Ecto neural progenitor cell (in vitro differentiated cells): ENCODE results near the gene ATXN2L.
"Not testable (repeated sequence)": the region's sequence is repeated elsewhere in the genome, so short reads cannot be mapped to it uniquely, and the experiment has no call there.

Experiments
- DNase-seq: peaks from one replicate; pipeline ENCODE4 v3.0.0-alpha.2; 2018; ENCODE audit warnings: low spot score

The ATXN2L gene

DNA sequence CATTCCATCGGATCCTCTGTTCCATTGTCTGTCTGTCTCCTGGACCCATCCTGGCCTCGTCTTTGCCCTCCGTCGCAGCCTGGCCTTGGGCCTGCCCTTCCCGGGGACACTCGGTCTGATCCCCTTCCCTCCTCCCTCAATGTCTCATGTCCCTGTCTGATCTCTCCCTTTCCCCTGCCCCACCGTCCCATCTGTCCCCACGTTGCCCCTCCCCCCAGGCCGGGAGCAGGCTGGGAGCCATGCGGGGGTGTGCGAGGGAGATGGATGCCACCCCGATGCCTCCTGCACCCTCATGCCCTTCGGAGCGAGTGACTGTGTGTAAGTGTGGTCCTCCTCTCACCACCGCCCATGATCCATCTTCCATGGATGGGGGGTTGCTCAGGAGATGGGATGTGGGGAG, 50.2 kb downstream of the ATXN2L start:
- no peak for DNase-seq

DNA sequence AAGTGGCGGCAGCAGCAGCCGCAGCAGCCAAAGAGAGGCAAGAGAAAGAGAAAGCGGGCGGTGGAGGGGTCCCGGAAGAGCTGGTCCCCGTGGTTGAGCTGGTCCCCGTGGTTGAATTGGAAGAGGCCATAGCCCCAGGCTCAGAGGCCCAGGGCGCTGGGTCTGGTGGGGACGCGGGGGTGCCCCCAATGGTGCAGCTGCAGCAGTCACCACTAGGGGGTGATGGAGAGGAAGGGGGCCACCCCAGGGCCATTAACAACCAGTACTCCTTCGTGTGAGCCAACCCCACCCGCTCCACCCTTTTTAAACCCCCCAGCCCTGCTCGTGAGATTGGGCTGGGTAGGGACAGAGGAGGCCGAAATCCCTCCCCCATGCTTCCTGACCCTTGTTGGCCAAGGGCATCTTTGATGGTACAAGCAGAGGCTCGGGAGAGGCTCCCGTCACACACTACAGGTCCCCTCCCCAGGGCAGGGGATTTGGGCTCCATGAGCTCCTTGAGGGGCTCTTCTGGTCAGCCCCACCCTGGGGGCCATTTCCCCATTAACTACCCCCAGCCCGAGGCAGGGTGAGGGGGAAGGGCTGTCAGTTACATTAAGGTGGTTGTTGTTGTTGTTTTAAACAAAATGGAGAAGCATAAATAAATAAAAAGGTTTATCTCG, 50.9 kb downstream of the ATXN2L start:
- DNase-seq = peak; percentile 59

DNA sequence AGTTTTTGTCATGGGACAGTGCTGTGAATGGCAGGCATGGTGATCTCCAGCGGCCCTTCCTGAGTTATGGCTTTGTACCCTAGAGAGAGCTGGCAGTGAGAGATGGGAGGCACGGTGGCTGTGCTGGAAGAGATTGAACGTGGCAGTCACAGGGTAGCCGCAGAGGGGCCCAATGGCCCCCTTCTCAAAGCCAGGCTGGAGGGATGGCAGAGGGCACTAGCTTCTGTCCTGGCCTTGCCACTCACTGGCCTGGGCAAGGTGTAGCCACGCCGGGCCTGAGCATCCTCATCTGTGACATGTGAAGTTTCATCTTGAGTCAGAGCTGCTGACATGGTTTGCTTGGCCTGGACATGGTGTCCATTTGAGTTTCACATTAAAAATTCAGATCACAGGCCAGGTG, 51.6 kb downstream of the ATXN2L start:
- DNase-seq = no peak

DNA sequence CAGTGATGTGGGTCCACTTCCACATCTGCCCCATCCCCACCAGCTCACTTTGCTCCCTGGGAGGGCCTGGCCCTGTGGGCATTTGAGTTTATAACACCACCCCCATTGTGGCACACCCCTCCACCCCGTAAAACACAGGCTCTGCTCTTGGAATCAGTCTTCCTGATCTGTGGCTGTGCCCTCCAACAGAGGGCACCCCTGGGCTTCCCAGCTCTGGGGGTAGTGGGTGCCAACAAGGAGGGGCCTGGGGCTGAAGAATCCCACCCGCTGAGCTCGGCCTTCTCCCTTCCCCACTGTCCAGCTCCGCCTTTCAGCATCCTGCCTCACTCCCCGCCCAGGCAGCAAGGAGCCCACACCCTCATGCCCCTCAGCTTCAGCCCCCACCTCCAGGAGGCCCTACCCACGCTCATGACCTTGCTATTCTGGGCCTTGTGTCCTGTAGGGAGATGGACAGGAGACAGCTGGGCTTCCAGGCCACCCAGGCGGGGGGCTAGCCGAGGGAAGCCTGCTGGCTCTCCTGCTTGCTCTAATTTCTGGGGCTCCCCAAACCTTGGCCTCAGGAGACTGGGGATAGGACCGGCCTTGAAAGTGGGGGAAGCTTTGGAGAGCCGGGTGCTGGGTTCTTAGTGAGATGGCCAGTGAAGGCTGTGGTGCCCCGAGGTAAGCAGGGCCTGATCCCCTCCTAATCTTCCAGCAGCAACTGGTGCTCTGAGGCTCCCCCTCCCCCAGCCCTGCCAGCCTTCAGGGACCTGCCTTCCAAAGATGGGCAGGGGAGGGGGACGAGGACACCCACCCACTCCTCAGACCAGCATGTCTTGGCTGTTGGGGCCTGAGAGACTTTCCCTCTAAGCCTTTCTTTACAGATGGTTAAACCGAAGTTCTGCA, 52.6 kb downstream of the ATXN2L start:
- DNase-seq = no peak

DNA sequence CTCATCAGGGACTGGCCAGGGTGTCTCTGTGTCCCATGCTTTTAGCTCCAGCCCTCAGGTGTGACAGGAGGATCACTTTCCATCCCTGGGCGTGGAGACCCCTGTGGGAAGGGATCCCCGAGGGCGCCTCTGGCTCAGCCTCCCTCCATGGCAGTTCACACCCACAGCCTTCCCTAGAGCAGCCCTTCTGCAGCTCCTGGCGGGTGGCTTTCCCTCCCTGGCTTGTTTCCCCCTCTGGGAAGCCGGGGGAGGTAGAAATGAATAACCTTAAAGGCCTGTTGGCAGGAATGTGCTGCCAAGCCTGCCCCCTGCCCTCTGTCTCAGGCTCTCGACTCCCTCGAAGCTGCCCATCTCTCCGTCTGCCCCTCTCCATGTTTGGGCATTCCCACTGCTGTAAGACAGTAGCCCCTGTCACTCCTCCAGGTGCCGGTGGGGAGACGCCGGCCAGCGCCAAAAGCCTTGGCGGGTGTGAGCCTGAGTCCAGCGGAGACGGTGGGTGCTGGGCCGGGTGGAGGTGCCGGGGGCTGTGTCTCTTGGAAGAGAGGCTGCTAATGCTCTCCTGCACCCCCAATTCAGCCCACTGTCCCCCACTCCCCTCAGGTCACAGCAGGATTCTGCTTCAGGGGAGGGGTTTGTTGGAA, 53.3 kb downstream of the ATXN2L start:
- DNase-seq = no peak

DNA sequence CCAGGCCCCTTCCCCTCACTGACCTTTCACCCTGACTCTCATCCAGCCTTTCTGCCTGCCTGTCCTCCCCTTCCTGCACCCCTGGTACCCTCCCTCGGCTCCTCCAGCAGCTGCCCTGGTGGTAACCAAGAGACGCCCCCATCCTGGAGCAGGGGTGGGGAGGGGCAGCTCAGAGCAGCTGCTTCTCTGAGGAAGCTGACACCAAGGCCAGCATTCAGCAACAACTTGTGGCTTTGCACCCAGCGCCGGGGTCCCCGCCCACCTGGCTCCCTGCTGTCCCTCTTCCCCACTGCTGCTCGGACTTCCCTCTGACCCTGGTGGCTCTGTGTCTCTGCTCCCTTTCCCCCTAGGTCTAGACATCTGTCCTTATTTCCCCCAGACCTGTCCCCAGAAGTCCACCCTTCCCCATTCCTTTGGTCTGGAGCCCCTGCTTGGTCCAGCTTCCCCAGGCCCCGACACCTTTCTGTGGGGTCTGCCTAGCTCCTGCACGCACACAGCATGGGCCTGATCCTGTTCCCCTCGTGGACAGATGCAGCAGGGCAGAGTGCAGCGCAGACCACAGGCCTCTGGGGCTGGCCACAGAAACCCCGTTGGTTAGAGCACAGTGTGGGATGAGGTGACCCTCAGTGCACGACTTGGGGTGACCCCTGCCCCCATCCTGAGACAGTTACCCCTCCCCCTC, 54.3 kb downstream of the ATXN2L start:
- DNase-seq = no peak

DNA sequence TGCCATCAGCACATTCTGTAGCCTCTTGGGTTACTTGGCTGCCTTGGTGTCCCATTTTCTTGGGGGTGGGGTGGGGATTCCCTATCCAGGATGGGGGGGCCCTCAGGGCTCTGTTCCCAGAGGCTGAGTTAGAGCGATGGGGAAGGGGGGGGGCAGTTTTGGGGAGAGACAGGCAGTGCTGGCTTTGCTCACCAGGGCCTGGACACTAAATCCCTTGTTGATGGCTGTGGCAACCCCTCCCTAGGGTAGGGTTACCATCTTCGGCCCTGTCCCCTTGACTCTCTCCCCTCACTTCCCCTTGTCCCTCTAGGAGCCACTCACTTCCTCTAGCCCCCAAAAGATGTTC, 54.8 kb downstream of the ATXN2L start:
- no peak for DNase-seq

DNA sequence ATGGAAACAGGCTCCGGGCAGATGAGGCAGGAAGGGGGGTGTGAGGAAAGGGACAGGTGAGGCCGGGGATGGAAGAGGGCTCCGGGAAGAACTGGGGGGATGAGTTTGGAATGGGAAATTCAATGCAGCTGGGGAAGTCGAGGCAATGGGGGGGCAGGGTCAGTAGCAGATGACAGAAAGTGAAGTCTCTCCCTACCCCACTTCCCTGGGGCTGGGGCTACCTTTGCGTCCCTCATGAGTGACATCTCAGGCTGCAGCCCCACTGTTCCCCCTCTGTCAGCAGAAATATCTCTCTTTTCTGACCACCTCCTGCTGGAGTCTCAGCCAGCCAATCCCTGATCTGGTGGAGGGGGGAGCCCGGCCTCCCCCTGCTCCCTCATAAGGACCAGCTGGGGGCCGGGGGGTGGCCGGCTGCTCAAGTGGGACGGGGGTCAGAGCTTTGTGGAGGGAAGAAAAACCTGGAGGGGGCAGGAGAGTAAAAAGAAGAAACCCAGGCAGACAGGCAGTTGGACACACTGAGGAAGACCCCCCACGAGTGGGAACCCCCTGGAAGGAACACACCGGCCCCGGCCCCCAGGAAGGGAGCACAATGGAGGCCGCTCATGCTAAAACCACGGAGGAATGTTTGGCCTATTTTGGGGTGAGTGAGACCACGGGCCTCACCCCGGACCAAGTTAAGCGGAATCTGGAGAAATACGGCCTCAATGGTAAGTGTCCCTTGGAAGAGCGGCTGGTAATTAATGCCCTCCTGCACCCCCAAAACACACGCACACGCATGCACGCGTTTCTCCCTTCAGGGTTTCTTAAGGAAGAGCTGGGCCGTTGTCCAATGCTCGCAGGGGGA, 55.5 kb downstream of the ATXN2L start, which contains the start of gene ATP2A1:
TSS of gene ATP2A1 (plus strand) at position 406 of the 844 bp plus-strand sequence. CDS start at position 590, 184 bp downstream.
- DNase-seq = no peak

DNA sequence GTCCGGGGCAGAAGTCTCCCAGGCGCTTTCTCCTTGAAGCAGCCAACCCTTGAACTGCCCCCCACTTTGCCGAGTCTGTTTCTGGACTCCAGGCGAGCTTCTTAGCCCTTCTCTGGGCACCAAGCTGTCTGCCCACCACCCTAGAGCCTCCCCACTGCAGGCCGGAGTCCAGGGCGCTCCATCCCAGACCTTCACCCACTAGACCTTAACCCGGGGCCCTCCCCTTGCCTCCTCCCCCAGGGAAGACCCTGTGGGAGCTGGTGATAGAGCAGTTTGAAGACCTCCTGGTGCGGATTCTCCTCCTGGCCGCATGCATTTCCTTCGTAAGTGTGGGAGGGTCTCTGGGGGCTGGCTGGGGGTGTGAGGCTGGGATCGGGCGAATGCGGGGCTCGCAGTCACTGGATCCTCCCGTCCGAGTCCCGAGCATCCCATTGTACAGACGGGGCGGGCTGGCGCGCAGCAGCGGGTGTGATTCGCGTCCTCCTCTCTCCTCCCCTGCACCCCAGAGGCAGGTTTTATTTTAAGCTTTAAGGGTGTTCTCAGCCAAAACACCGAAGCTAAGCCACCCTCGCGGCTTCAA, 56.6 kb downstream of the ATXN2L start:
- DNase-seq = no peak

DNA sequence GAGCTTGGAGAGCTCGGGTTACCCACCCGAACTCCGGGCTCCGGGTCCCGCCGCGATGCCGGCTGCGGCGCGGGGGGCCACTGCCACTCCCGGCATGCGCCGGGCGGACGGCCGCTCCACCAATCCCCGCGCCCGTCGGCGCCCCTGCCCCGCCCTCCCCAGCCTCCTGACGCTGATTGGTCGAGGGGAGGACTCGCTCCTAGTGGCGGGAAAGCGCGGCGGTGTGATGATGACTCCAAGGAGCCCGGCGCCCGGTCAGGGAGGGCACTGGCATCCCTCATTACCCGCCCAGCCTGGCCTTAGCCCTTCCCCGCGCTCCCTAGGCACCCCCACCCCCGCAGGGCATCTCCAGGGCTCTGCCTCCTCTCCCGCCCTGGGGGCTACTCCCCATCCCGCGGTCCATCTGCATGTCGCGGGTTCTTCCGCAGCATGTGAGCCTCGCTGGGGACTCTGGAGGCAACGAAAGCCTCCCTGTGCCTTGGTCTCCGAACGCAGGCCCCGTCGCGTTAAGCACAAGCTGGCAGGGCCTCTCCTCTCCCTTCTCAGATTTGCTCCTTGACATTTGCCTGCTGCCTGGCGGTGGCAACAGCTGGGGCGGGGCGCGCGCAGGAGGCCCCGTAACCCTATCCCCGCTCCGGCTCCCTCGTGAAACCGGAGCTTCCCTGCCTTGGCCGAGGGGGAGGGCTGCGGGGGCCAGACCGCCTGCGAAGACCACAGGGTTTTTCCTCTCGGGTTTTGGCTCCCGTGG, 57.2 kb downstream of the ATXN2L start:
- peak; percentile 96 for DNase-seq

DNA sequence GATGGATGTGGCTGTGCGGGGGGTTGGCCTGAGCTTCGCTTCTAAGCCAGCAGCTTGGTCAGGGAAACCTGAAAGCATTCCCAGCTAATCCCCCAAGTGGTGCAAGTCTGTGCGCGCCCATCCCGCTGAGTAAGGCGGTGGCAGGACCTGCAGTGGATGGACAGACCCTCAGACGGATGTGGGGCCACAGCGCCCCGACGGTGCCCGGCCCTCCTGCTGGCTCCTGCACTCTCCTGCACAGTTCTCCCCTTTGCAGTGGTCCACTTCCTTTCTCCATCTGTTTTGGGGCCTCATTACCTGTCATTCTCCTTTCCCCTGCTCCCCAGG, 57.8 kb downstream of the ATXN2L start:
- no peak for DNase-seq

DNA sequence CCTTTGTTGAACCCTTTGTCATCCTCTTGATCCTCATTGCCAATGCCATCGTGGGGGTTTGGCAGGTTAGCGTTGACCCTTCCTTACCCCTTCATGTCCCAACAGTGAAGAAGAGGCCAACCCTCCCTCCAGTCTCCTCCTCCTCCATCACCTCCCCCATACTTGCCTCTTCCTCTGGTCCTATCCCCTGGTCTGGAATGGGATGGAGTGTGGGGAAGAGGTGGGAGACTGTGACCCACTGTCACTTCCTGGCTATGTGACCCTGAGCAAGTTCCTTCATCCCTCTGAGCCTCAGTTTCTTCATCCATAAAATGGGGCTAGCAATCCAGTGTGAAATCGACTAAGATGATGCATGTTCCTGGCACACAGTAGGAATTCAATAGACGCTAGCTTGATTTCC, 58.2 kb downstream of the ATXN2L start:
- no peak for DNase-seq

DNA sequence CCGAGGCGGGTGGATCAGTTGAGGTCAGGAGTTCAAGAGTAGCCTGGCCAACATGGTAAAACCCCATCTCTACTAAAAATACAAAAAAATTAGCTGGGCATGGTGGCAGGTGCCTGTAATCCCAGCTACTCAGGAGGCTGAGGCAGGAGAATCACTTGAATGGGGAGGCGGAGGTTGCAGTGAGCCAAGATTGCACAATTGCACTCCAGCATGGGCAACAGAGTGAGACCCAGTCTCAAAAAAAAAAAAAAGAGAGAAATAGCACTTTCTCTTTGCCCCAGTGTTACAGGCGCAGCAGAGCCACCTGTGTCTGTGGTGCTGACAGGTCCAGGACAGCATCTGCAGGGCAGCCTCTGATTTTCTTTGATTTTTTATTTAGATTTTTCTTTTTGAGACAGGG, 58.8 kb downstream of the ATXN2L start:
- not testable (repeated sequence) for DNase-seq

DNA sequence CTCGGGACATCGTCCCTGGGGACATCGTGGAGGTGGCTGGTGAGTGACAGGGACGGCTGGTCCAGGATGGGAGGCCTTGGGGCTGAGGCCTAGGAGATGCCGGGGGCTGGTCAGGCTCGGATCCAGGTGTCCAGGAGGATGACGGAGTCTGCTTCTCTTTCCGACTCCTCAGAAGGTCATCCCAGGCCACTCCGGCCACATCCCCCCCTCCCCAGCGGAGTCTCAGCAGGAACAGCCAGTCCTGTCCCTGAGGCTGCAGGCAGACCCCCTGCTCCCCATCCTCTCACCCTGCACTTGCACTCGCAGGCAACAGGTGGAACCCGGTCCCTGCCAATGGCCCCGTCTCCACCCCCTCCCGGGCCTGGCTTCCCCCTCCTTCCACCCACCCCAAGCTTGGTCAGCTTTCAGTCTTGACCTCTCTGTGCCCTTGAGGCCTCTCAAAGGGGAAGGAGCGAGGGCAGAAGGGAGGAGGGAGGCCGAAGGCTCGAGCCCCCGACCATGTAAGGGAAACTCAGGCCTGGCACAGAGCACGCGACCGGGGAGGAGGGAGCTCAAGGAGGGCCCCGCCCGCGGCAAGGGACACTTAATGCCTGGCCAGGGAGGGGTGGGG, 59.9 kb downstream of the ATXN2L start:
- DNase-seq = no peak

DNA sequence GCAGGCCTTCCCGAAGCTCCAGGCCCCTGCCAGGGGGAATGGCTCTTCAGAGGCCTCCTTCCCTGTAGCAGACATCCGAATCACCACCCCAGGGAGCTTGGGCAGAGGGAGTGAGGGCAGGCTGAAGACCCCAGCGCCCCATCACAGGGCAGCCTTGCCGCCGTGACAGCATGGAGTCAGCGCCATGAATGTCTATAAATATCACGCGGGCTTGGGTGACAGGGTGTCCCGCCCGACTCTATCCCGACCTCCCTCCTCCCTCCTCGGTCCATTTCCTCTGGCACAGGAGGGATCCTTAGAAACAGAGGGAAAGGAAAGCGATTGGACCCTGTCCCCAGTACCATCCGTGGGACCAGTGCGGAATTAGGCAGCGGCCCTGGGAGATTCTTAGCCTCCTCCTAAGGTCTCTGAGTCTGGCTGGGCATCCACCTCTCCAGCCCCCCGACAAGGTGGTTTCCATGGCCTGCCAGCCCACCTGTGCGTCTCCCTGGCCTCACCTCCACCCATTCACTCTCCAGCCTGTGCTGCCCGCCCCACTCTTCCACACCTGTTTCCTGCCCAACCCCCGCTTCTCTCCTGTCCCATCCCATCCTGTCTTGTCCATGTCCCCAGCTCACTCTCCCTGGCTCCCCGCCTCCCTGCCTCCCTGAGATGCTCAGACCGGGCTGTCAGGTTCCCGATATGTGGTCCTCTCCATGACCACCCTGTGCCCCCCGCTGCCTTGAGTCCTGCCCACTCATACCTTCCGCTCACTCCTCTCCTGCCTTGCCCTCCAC, 60.6 kb downstream of the ATXN2L start:
- DNase-seq = no peak

DNA sequence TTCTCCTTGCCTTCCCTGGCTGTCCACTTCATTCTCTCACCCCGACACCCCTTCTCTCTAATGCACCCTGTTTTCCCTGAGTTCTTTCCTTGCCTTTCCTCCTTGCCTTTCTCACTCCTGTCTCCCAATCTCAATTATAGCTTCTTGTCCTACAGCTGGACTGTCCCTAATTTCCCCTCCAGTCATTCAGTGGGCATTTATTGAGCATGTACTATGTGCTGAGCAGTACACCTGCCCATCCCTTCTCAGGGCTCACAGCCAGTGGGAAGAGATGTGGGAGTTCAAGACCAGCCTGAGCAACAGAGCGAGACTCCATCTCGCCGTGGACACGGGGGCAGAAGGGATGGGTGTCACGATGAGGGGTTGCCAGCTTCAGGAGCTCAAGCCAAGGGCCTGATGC, 61.2 kb downstream of the ATXN2L start:
- DNase-seq = no peak
